ENCODE data around the gene TCEAL5. TPM values are rescaled to one million over a fixed set of nuclear protein-coding genes. Genes with fewer than 3 reads are reported as not detected.

Gene TCEAL5
- not detected in 2 replicates for total RNA-seq

GRCh38 chrX:103276581-103277002, at the start of gene TCEAL5:
TSS of gene TCEAL5 (minus strand) at chrX:103276750. CDS start at chrX:103274563, 2,187 bp downstream.

GRCh38 chrX:103310555-103311398, 34.2 kb upstream of the TCEAL5 start, which contains the start of gene BEX2:
TSS of gene BEX2 (minus strand) at chrX:103310990. CDS start at chrX:103309976, 1,014 bp downstream.

GRCh38 chrX:103254921-103255493, 21.5 kb downstream of the TCEAL5 start, which contains the start of gene TCEAL8:
TSS of gene TCEAL8 (minus strand) at chrX:103255155. CDS start at chrX:103253979, 1,176 bp downstream.

Other genes with a start within 250 kb of the TCEAL5 start
- 0.32 TPM in 1 of 2 replicates, not detected in the other for gene BEX1, start 212.6 kb downstream of the TCEAL5 start, total RNA-seq
- not detected in 2 replicates for gene NXF3, start 183.6 kb downstream of the TCEAL5 start, total RNA-seq
- 10.4 and 21.0 TPM in 2 replicates for gene BEX4, start 61.6 kb downstream of the TCEAL5 start, total RNA-seq
- 58.8 and 63.6 TPM in 2 replicates for gene TCEAL8, start 21.6 kb downstream of the TCEAL5 start, total RNA-seq
- gene BEX2, start 34.2 kb upstream of the TCEAL5 start, total RNA-seq, result 1.3 and 1.5 TPM in 2 replicates
- 0.88 and 2.8 TPM in 2 replicates for gene TCEAL7, start 53.5 kb upstream of the TCEAL5 start, total RNA-seq
- gene TCEAL9, start 79.8 kb upstream of the TCEAL5 start, total RNA-seq, result 61.4 and 90.8 TPM in 2 replicates
- 177 and 284 TPM in 2 replicates for gene BEX3, start 99.8 kb upstream of the TCEAL5 start, total RNA-seq
- 0.13 TPM in 1 of 2 replicates, not detected in the other for gene RAB40A, start 242.7 kb upstream of the TCEAL5 start, total RNA-seq

Data from bladder microvascular endothelial cell (primary cell).